ENCODE data around the gene CORO7.
"Not testable (repeated sequence)": the region's sequence is repeated elsewhere in the genome, so short reads cannot be mapped to it uniquely, and the experiment has no call there.

CORO7 gene

DNA sequence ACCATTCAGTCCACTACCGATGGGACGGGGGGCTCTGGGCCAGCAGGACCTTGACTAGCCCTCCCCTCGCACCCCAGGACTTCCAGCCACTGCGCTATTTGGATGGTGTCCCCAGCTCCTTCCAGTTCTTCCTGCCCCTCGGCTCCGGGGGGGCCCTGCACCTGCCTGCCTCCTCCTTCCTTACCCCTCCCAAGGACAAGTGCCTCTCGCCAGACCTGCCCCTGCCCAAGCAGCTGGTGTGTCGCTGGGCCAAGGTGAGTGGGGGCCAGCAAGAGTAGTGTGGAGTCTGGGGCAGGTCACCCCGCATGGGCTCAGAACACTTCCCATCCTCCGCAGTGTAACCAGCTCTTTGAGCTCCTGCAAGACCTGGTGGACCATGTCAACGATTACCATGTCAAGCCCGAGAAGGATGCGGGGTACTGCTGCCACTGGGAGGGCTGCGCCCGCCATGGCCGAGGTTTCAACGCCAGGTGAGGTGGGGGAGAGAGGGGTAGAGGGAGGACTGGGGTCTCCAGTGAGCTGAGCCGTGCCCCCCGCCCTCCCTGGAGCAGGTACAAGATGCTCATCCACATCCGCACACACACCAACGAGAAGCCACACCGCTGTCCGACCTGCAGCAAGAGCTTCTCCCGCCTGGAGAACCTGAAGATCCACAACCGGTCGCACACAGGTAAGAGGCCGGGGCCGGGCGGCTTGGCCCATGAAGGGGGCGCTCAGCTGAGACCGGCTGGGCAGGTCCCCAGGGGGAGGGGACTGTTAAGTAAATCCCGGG is 81.5 kb downstream of the CORO7 start:
- no peak for DNase-seq

- DNase-seq, result not testable (repeated sequence)
These were observed 82.7 kb downstream of the CORO7 start for GRCh38 chr16:4333714-4334113.

GRCh38 chr16:4333308-4333638 is 83.1 kb downstream of the CORO7 start:
- DNase-seq, result no peak

DNA sequence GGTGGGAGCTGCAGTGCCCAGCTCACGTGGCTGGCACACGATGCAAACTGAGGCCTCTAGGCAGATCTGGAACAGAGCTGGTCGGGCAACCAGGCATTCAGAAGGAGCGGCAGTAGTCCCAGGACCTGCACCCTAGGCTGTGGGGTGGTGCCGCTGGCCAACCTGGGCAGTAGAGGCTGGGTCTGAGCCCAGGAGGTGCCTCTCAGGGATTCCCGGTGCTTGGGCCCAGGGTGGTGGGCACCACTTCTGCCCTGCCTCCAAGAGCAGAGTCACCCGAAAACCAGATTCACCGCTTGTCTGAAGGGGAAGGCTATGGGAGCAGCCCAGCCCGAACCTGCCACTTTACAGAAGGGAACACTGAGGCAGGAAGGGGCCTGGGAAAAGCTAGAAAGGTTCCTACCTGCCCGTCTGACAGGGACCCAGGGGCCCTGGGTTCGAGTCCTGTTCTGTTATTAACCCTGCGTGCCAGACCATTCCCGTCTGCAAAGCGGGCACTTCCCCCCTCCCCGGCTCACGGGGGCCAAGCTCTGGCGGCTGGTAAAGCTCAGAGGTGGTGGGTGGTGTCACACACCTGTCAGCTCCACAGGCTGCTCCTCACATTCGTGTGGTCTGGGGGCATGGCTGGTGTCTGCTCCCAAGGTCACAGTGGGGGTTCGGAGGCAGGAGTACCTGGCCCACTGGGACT is 83.6 kb downstream of the CORO7 start:
- DNase-seq, result no peak

- DNase-seq, result no peak
These were observed 84.3 kb downstream of the CORO7 start for GRCh38 chr16:4332083-4332482.

- peak; percentile 26 for DNase-seq
These were observed 86.0 kb downstream of the CORO7 start for GRCh38 chr16:4330277-4330874.

DNA sequence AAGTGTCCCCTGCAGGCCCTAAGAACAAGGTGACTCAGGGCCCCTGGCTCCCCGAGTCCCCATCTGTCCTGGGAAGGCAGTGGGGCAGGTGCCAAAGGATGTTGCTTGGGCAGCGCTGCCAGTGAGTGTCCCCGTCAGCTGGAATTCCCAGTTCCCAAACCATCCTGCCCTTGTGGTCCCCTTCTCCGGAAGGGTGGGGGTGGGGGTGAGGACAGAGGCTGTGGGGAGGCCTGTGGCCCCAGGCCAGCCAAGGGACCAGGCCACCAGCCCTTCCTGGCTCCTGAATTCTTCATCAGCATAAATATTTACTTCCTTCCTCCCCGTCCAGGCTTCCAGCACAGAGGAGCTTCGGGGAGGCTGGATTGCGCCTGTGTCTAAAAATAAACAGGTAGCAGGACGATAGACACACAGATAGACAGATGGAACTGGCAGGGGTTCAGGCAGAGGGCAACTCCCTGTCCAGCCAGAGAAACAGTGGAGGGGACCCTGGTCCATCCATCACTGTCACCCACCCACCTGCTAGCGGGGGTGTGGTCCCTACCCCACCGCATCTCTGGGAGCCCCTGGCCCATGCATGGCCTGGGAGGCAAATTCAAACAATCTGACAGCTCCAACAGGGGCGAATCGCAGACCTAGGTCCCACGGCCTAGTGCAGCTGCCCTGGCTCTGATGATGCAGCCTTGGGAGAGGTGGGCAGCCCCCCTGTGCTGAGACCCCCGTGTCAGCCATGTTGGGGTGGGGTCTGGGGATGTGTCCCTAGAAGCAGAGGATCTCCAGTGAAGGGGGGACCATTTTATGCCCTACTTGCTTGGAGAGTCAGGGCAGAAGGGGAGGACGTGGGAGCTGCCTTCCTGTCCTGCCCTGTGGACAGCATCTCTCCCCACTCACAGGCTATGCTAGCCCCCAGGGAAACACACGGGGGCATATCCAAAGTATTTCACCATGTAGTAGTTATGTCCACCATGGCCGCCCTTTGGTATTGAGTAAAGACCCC is 87.3 kb downstream of the CORO7 start:
- no peak for DNase-seq

DNA sequence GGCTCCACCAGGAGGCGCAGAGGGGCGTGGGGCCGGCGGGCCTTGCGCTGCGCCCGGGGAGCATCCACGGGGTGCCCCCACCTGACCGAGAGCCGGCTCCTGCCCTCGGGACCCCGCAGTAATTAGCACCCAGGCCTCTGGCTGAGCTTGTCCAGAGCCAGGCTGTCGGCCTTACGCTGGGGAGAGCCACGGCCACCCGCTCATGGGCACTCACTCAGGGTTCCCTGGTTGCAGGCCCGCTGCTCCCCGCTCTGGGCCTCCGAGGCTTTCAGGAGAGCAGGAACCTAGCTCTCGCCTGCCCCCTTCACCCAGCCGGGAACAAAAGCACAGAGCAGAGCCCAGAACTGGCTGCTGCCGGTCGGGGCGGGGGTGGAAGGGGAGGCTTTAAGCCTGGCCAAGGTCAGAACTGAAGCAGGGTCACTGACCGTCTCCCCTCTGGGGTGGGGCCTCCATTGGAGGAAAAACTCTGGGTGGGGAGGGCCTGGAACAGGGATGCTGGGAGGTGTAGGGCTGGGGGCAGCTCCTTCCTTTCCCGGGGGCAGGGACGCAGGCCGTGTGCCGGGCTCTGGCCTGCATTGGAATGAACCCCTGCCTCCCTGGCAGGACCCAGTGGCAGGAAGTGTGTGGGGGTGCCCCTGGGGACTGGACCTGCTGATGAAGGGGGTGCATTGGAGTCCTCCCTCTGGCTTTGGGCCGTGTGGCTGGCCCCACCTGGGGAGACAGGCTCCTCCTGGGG is 88.2 kb downstream of the CORO7 start:
- DNase-seq, result no peak

- no peak for DNase-seq
These were observed 88.9 kb downstream of the CORO7 start for GRCh38 chr16:4327386-4328045.

DNA sequence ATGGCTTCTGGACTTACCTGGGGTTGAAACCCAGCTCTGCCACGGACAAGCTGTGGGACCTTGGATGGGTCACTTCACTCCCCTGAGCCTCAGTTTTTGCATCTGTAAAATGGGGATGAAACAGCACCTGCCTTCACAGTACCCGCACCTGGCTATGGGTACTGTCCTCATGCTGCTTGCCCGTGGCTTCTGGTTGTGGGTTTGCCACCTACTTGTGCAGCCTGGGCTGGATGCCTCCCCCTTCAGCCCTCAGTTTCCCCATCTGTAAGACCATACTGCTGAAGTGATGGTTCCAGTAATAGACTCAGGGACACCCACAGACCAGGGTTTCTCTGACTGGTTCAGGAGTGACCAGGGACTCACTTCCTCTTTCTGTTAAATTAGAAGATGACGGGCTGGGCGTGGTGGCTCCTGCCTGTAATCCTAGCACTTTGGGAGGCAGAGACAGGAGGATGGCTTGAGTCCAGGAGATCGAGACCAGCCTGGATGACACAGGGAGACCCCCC is 91.1 kb downstream of the CORO7 start:
- no peak for DNase-seq

- no peak for DNase-seq
These were observed 91.7 kb downstream of the CORO7 start for GRCh38 chr16:4324492-4325252.

DNA sequence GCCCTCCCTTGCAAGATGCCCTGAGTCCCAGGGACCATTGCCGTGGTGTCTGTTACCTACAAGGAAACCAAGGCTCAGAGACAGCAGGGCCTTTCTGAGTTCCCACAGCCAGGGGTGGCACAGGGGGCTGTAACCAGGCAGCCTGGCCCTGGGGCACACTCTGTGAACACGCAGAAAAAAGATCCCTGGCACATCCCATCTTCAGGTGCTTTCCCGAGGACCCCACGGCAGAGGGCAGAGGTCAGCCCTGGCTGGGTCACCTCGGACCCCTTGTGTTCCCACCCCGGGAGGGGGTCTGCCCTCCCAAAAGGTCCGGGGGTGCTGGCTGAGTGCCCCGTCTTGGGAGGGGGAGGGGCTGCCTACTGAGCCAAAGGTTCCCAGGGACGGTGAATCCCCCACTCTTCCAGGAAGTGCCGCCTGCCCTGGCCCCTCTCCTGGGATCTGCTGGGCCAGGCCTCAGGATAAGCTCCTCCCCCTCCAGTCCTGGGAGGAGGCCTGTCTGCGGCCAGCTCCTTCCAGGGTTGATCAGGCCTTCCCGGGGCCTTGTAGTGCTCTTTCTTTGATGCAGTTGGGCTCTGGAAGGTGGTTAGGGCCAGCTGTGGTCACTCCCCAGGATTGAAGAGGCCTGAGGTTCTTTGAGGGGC is 92.4 kb downstream of the CORO7 start:
- DNase-seq, result no peak

GRCh38 chr16:4323071-4323844 is 93.1 kb downstream of the CORO7 start:
- DNase-seq, result no peak

- DNase-seq, result no peak
These were observed 94.0 kb downstream of the CORO7 start for GRCh38 chr16:4322121-4323052.

- DNase-seq, result no peak
These were observed 94.9 kb downstream of the CORO7 start for GRCh38 chr16:4321286-4322120.

DNA sequence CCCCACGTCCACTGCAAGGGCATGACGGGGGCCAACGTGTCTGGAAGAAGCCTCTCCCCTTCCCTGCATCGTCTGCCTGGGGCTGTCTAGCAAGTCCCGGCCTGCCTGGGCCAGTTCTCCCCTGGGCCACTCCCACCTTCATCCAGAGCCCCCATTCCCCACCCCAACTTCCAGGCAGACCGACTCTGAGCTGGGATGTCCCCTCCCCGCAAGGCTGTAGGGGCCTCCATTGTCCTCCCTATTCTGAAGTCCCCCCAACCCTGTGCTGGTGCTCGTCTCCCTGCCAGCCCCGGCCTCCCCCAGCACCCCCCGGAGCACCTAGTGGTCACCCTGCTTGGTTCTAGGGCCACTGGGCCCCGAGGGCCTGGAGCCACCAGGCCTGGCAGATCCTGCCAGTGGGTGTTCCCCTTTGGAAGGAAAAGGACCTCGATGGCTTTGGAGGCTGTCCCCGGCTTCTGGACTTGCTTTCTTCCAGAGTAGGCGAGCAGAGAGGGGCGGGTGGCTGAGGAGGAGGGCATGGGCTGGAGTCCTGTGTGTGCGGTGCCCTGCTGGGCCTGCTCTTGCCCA is 95.7 kb downstream of the CORO7 start:
- no peak for DNase-seq

Measured in NCI-H345 (cell line).